NB4 (cell line): ENCODE results near the gene PCGF3.
A peak's percentile ranks its signal among the peaks of the same experiment; 100 is the strongest.

ENCODE experiments used
- DNase-seq: peaks from one replicate; pipeline ENCODE4 v3.0.0; 2010; ENCODE audit warnings: low read depth
- H3K4me3 ChIP-seq: one replicate; pipeline ENCODE4 v1.5.1; 2011; ENCODE audit warnings: mild to moderate bottlenecking, low read depth, low read length, moderate library complexity
- CTCF ChIP-seq: IDR thresholded peaks from one replicate; pipeline ENCODE4 v1.5.1; 2012; ENCODE audit warnings: low read depth, low read length
- MAX ChIP-seq: IDR thresholded peaks from 2 replicates; pipeline ENCODE4 v1.6.1; 2011; ENCODE audit warnings: low read depth, low read length
- MYC ChIP-seq: IDR thresholded peaks from 2 replicates; pipeline ENCODE4 v1.6.1; 2011; ENCODE audit warnings: low read depth, low read length
- POLR2A ChIP-seq: IDR thresholded peaks from 2 replicates; pipeline ENCODE4 v1.6.1; 2011; ENCODE audit warnings: mild to moderate bottlenecking; ENCODE audit not compliant: insufficient read length; ENCODE audit errors: extremely low read depth

The PCGF3 gene

GRCh38 chr4:808860-809570, 103.4 kb downstream of the PCGF3 start:
- H3K4me3 ChIP-seq, result no peak overlapping the region
- TF ChIP-seq POLR2A (no peak), MYC (no peak), MAX (no peak), CTCF (no peak)
- DNase-seq, result no peak

- no peak for TF ChIP-seq POLR2A
- no peak for TF ChIP-seq CTCF
- TF ChIP-seq MAX, result no peak
- no peak for TF ChIP-seq MYC
- peak; percentile 42 for DNase-seq
- no peak overlapping the region for H3K4me3 ChIP-seq
Observed at GRCh38 chr4:813900-814299, 108.3 kb downstream of the PCGF3 start.

- H3K4me3 ChIP-seq, result no peak overlapping the region
- no peak for DNase-seq
- no peak for TF ChIP-seq CTCF
- no peak for TF ChIP-seq MAX
- no peak for TF ChIP-seq POLR2A
- TF ChIP-seq MYC, result no peak
Observed at GRCh38 chr4:814312-814850, 108.7 kb downstream of the PCGF3 start.

GRCh38 chr4:815464-816146, 110.0 kb downstream of the PCGF3 start:
- H3K4me3 ChIP-seq, result no peak overlapping the region
- no peak for DNase-seq
- TF ChIP-seq POLR2A (no peak), MYC (no peak), MAX (no peak), CTCF (no peak)

DNA sequence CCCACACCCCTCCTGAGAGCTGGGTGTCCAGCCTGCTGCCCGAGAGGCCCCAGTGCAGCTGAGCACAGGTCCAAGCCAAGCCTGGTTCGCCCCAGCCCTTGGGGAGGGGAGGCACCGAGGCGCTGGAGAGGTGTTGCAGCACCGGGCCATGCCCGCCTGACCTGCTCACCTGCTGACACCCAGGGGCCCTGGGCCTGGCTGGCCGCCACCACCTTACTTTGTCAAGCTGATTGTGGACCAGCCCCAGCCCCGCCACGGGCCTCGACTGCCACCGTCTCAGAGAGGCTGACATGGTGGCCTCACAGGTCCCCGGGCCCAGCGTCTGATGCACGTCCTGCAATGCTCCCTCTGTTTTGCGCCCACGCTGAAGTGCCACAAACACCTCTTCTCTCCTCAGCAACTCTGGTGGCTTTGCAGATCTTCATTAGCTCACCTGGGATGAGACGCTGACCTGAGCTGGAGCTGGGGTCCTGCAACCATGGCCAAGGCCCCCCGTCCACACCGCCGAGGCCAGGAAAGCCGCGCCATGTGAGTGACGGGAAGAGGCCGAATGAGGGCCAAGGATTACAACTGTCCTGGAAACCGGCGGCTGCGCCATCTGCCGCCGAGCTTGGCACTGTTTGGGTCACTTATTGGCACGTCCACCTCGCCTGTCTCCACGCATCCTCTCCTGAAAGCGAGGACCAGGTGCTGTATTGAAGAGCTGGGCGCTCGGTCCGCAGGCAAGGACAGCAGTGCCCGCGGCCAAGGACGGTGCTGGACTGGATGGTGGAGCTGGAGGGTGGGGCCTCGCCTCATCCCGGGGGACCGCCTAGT, 112.7 kb downstream of the PCGF3 start:
- TF ChIP-seq POLR2A, result no peak
- TF ChIP-seq MYC, result no peak
- TF ChIP-seq MAX, result no peak
- no peak for TF ChIP-seq CTCF
- DNase-seq, result no peak
- no peak overlapping the region for H3K4me3 ChIP-seq
